ENCODE measurements around the gene KRT35. TPM values are rescaled to one million over a fixed set of nuclear protein-coding genes. Genes with fewer than 3 reads are reported as not detected.
A peak's percentile ranks its signal among the peaks of the same experiment; 100 is the strongest.

The KRT35 gene
- not detected in 2 replicates for total RNA-seq (2014; rRNA removed; shearing (Covaris generic))
- polyA plus RNA-seq (2015; cell fraction: cytosol; rRNA removed) = not detected in 2 replicates
- polyA plus RNA-seq (2015; cell fraction: nucleus; rRNA removed) = not detected in 2 replicates

DNA sequence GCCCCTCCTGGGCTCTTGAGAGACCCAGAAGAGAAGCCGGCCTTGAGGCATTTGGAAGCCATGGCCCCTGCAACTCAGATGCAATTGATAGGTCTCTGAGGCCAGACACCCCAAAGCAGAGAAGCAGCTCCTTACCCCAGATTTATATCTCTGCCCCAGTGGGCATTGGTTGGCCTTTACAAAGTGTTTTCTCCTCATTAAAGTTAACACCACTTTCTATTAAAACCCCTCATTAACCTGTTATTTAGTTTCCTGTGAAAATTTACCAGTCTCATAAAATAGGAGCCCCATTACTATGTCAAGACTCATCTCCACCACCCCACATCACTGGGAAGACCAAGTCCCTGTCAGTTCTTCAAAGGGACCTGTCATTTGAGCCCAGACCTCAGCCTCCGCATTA lies at the start of gene KRT35:
TSS of gene KRT35 (minus strand) at position 116 of the 400 bp plus-strand sequence. CDS start at position 62, 54 bp downstream.
- no peak for DNase-seq (ENCODE audit: low read depth)

DNA sequence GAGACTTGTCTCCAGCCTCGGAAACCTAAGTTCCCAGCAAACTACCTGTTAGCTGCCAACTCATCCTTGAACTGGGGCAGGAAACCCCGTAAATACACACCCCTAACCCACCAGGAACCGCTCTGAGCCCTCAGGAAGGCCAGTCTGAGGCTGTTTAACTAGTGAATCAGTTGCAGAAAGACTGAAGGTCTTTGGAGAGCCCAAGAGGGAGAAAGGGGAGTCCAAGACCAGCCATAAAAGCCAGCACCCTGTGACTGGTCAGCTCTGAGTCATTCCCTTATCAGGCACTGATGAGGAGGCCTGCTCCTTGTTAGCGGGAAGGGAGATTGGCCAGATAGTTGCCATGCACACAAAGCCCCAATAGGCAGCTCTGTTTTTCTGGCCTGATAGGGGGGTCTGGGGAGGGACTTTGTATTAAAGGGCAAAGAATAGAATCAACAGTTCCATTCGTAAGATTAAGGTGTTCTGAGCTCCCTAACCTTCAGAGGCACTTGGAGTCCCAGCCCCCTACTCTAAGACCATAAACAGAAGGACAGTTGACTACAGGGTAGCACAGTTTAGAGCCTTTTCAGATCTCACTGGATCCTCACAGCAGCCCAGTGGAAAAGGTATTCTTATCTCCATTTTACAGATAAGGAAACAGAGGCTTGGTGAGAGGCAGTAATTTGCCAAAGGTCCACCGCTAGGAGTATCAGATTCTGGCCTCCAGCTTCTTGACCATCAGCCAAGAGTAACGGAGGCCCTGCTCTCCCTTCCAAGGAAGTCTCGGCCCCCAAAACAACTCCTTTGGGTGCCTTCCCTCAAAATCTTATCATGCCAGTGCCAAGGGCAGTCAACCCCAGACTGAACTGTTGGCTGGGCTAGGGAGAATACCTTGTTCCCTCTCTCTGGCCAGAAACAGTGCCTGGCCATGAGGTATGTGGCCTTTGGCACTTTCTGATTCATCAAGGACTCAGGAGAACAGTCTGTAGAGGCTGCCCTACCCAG lies 49.4 kb upstream of the KRT35 start:
- DNase-seq (ENCODE audit: low read depth) = peak; percentile 92

DNA sequence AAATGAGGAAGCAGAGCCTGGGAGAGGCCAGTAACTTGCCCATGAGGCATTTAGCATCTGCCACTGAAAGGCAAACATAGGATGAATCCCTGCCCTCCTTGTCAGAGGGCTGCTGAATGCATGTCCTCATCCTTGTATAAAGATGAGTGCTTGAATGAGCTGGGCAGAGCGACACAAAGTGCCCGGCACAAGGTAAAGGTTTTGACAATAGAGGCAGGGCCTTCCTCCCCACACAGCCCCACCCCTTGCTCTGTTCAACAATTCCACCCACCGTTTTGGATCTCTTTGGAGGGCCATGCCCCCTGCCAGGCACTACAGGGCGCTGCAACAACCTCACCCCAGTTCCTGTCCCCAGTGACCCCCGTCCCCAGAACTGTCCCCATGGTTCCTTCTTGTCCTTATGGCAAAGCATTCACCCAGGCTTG lies 48.6 kb upstream of the KRT35 start:
- DNase-seq (ENCODE audit: low read depth) = no peak

DNA sequence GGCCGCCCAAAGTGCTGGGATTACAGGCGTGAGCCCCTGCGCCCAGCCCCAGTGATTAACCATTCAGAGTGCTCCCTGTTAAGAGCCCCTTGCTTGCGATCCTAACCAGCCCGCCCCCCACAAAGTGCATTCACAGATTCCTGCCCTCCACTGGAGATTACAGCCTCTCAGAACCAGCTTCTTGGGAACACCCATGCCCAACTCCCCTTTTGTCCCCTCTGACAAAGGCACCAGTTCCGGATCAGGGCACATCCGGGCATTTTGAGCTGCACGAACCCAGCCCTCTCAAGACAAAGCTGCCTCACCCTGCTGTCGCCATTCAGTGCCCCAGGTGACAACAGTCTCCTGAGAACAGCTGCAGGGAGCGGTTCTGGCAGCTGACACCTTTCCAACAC lies 48.0 kb upstream of the KRT35 start:
- DNase-seq (ENCODE audit: low read depth) = no peak

DNA sequence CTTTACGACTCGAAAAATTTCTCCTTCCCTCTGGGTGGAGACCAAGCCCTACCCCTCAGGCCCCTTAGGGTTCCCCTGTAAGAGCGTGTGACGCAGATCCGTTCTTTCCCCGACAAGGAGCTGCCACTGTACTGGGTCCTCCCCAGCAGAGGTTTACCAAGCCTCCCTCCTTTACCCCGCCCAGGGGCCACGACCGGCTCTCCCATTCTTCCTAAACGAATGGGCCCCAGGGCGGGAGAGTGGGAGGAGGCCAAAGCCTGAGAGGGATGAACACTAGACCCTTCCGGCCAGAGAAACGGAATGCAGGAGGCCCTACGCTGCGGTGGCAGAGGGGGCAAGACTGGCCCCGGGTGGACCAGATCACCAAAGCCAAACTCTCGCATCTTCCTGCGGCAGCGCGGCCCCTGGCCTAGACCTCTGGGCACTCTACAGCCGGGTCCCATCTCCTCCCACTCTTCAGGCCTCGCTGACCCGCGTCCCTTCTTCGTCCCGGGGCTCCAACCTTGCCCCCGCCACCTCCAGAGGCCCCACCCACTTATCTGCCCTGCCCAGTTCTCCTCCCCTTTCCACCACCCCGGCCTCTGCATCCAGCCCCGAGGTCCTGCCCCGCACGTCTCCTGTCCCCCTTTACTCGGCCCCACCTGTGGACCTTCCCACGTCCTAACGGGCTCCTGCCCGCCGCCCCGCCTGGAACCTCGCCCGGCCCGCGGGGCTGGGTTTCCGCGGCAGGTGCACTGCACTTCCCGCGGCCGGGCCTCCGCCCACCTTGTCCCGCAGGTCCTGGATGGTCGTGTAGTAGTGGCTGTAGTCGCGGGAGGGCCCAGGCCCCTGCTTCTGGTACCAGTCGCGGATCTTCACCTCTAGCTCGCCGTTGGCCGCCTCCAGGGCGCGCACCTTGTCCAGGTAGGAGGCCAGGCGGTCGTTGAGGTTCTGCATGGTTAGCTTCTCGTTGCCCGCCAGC lies 46.4 kb upstream of the KRT35 start:
- no peak for DNase-seq (ENCODE audit: low read depth)

DNA sequence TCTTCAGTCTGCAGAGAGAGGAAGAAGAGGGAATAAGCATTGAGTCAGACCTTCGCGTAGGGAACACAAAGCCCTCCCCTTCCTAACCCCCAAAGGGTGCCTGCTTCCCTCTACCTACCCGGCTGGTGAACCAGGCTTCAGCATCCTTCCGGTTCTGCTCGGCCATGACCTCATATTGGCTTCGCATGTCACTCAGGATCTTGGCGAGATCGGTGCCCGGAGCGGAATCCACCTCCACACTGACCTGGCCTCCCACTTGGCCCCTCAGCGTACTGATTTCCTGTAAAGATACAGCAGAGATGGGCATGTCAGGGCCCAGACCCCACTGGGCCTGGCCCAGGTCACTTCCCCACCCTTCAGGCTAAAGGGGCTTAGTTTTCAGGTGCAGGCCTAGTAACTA lies 43.3 kb upstream of the KRT35 start:
- no peak for DNase-seq (ENCODE audit: low read depth)

DNA sequence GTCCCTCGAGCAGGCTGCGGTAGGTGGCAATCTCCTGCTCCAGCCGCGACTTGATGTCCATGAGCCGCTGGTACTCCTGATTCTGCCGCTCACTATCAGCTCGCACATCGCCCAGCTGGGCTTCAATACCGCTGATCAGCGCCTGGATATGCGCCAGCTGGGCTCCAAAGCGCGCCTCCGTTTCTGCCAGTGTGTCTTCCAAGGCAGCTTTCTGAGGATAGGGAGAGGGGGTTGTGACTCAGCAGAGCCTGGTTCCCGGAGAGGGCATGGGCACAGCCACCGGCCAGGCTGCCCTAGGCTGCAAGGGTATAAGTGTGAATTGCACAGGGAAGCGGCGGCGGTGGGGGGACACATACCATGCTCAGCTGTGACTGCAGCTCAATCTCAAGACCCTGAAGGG lies 42.8 kb upstream of the KRT35 start:
- peak; percentile 33 for DNase-seq (ENCODE audit: low read depth)

DNA sequence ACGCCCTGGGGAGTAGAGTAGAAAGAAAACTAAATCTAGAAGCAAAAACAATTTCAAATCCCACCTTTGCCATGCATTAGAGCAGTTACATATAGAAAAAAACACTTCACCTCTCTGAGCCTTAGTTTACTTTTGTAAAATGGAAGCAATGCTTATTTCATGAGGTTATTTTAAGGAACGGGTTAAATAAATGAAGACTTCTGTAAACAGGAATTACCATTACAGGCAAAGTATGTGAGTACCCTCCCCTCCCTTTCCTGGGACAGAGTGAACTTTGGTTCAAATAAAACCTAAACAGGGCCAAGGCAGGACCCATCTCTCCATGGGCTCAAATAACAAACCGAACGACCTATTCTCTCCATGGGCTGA lies 42.3 kb upstream of the KRT35 start:
- DNase-seq (ENCODE audit: low read depth) = no peak

DNA sequence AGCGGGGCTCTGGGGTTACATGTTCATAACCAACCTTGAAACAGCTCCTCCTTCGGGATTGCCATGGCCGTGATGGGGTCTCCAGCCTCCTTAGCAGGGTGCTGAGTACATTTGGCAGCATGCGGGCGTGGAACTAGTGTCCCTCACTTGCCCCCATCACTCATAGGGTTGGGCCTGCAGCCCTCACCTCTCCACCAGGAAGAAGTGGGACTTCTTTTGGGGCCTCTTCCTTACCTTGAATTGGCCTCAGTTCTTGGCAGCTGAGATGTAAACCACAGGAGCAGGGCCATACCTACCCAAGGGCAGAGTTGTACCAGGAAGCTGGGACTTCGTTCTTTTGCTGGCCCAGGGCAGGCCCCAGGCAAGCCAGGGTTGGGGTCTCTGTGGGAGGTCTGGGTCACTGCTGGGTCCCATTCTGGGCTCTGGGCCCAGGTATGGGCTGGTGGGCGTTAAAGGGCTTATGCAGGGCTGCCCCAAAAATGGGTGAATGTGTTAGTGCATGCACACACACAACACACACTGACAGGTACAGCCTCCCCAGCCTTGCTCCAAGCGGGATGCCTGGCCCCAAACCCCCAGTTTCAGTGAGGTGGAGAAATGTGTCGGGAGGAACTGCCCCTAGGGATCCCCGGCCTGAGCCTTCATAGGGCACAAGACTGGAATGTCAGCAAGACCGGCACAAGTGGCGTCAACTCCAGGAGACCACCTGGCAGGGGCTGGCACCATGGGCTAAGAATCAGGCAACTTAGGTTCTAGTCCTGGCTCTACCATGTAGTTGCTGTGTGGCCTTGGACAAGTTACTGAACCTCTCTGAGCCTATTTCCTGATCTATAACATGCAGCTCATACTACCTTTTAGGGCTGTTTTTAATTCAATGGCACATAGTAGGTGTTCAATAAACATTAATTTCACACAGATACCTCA lies 41.6 kb upstream of the KRT35 start:
- peak; percentile 20 for DNase-seq (ENCODE audit: low read depth)

DNA sequence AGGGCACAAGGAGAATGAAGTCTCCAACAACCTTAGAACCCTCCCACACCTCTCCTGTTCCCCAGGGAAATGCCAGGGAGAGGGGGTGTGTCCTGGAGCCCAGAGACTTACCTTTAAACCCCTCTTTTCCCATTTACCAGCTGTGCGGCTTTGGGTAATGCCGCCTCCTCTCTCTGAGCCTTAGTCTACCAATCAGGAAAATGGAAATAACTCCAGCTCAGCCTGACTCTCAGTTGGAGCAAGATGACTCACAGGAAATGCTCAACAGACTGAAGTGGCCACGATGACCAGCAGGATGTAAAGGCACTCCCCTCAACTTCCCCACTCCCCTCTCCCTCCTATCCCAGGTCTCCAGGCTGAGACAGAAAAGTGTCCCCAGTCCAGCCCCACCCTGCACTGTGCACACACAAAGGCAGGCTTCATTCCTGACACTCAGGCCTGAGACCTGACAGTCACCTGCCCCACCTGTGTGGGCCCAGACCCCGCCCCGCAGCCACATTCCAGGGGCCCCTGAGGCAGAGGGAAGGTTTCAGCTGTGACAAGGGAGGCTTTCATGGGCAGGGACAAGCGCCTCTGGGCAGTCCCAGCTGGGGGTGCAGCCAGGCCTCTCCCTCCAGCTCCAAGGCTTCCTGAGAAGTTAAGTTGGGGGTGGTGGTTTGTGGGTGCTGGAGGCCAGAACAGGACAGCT lies 40.8 kb upstream of the KRT35 start:
- peak; percentile 96 for DNase-seq (ENCODE audit: low read depth)

DNA sequence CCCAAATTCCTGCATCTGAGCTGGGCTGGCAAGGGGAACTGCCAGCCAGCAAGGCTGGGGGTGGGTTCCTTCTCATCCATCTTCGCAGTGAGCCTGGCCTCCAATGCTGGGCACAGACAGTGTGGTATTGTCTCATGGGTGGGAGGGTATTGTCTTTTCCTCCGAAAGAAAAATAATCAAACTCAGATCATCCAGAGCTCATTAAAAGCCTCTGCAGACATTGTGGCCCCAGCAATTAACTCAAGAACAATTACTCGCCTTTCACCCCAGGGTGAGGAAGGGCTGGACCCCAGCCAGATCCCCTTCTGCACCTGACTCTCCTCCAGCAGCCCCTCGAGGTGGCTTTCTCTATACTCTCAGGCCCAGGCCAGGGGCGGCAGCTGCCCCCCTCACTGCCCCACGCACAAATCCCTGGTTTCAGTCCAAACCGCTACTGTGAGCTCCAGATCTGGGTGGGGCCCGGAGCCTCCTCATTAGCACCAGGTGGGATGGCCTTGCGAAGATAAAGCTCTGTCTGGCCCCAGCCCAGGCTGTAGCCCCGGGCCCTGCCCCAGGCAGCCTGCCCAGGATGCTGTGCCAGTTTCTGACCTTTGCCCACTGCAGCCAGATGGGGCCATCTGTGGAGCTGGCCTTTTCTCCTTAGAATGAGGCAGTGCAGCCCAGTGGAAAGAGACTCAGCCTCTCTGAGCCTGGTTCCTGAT lies 40.0 kb upstream of the KRT35 start:
- peak; percentile 43 for DNase-seq (ENCODE audit: low read depth)

DNA sequence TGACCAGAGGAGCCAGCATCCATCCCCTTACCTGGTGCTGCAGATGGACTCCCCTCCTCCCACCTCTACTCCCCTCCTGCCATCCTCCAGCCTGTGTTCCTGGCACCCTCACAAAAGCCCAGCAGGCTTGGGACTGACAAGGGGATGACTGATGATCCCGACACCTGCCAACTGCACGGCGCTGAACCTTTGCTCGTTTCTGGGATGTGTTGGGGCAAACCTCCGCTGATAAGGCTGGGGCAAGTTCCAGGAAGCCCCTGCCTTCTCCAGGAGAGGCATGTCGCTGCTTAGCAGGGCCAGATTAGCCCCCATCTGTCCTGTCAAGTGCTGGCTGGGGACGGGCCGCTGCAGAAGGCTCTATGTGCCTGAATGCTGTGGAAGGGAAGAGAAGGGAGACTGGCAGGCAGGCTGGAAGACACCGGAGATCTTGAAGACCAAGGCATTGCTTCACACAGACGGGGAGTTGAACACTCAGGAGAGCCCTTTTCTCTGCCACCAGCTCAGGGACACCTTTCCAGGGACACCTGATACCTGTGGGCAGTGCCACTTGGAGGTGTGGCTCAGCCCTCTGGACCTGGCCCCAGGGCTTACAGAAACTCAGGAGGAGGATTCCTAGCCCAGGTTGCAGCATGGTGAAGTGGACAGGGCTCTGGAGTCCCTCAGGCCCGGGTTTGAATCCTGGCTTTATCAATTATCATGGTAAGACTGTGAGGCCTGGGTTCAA lies 38.7 kb upstream of the KRT35 start:
- DNase-seq (ENCODE audit: low read depth) = no peak

DNA sequence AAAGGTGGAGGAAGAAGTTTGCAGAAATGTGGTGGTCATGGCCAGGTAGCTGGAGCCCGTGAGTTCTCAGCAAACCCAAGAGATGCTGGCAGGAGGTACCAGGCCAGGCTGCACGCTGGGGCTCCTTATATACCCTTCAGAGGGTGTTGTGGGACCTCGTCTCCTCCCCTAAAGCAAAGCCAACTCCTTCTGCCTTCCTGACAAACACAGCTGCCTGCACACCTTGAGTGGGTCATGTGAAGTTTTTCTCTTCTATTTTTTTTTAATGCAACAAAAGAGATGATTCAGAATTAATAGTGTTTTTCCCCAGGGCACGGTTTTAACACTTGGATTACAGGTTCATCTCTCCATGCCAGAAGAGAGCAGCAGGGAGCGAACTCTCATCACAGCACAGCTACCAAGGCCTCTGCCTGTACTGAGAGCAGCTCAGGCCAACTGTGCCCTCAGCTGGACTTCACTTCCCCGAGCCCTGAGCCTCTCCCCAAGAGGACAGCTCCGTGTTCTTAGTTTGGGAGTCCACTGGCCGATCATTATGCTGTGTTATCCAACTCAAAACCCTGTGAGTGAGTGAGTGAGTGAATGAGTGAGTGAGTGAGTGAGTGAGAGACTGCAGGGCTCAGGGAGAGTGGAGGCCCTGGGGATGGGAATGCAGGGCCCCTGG lies 38.0 kb upstream of the KRT35 start, which contains the start of gene KRT15:
TSS of gene KRT15 (minus strand) at position 102 of the 661 bp plus-strand sequence. CDS start at position 39, 63 bp downstream.
- DNase-seq (ENCODE audit: low read depth) = peak; percentile 18

DNA sequence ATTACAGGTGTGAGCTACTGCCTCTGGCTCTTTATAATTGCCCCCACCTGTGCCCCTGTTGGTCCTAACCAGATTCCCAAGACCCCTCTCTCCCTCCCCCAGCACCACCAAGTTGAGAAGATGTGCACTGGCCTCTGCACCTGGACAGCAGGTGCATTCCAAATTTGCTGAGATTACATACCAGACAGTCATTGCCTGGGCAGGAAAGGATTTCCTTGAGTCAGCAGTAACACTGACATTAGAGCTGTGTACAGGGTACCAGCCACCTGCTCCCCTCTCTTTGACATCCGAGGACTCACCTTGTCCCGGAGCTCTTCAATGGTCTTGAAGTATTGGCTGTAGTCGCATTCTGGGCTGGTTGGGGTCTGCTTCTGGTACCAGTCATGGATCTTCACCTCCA lies 37.1 kb upstream of the KRT35 start:
- DNase-seq (ENCODE audit: low read depth) = no peak

DNA sequence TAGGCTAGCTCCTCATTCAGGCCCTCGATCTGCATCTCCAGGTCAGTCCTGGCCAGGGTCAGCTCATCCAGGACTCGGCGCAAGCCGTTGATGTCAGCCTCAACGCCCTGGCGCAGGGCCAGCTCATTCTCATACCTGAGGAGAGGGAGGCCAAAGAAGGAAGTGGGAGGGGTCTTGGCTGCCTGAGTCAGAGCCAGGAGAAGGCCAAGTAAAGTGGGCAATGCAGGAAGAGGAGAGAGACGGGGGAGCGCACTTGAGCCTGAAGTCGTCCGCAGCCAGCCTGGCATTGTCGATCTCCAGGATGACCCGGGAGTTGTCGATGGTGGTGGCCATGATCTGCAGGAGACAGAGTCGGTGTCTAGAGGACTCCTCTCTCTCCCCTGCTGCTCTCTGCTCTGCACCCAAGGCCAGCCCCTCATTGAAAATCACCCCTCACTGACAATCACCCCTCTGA lies 35.9 kb upstream of the KRT35 start:
- DNase-seq (ENCODE audit: low read depth) = no peak

DNA sequence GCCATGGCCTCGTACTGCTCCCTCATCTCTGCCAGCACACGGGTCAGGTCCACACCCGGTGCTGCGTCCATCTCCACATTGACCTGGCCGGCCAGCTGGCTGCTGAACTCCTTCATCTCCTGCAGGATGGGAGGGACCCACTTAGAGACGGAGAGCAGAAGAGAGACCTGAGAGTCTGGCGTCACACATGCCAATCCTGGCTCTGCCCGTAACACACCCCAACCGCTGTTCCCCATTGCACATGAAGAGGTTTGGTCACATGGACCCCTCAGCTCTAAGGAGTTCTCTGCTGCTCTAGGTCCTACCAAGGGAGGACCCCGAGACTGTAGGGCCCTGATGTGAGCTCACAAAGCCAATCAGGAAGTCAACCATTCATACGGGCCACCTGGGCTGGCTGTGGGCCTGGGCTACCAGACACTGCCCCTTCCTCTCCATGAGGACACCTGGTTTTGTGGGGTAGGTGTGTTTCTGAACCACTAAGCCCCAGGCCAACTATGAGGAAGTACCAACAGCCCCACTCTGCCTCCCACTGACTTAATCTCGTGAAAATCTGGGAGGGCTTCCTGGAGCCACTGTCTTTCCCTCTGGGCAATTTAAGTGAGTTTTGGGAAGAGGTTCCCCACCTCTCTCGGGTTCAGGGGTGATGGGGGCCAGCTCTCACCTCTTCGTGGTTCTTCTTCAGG lies 35.3 kb upstream of the KRT35 start:
- no peak for DNase-seq (ENCODE audit: low read depth)

DNA sequence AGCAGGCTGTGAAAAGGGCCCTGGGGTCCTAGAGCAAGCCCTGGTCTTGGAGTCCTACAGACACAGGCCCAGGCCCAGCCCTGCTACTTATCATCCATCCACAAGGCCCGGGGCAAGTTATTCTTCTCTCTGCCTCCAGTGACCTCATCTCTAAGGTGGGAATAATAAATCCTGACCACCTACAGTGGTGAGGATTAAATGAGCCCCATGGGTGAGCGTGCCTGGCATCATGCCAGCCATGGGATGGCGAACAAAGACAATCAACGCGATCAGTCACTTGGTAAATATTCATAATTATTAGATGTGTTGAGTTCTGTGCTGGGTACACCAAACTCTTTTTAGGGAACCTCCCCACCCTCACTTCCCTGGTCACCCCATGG lies 32.2 kb upstream of the KRT35 start:
- DNase-seq (ENCODE audit: low read depth) = no peak

Measured in HT1080 (cell line).